GM19043 (cell line): ENCODE data around the gene MKX.
"Not testable (repeated sequence)": the region's sequence is repeated elsewhere in the genome, so short reads cannot be mapped to it uniquely, and the experiment has no call there.

Source experiments
- ATAC-seq: cut with Tn5 transposase; IDR thresholded peaks from one replicate; pipeline ENCODE4 v1.9.1; 2021; ENCODE audit warnings: low read depth; ENCODE audit not compliant: unreplicated experiment

MKX gene

GRCh38 chr10:27698961-27699360 is 46.7 kb downstream of the MKX start:
- ATAC-seq = no peak

DNA sequence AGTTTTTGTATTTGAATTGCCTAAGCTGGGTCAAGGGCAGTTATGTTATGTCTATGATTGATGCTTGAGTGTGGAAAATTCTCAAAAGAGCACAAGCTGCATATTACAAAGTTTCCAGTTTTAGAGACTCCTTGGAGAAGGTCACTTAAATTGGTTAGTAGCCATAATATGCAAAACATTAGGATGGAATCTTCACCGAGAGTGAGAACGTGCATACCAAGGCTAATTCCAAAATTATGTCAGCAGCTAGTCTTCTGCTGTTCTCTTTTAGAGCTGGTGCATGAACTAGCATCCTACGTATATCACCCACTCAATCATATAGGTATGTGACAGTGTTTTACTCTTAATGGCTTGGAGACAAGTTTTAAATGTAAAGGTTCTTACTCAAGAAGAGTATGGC is 49.2 kb downstream of the MKX start:
- ATAC-seq = no peak

- no peak for ATAC-seq
These were observed 49.9 kb downstream of the MKX start for GRCh38 chr10:27695706-27696105.

- no peak for ATAC-seq
These were observed 50.5 kb downstream of the MKX start for GRCh38 chr10:27695088-27695487.

GRCh38 chr10:27692663-27693062 is 53.0 kb downstream of the MKX start:
- ATAC-seq = no peak

DNA sequence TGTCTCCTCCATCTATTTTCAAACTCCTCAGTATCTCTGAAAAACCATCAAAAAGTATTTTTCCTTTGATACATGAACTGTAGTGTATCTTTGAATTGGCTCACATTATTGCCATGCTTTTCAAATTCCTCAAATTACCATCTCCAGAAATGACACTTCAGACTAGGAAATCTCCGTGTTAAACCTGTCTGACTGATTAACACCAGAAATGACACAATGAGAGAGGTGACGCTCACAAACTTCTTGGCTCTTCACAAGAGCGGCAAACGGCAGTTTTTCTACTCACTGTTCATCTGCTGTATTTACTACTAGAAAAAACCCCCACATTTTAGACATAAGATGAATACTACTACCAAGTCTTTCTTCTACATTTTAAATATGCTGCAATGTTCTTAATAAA is 56.6 kb downstream of the MKX start:
- ATAC-seq = no peak

DNA sequence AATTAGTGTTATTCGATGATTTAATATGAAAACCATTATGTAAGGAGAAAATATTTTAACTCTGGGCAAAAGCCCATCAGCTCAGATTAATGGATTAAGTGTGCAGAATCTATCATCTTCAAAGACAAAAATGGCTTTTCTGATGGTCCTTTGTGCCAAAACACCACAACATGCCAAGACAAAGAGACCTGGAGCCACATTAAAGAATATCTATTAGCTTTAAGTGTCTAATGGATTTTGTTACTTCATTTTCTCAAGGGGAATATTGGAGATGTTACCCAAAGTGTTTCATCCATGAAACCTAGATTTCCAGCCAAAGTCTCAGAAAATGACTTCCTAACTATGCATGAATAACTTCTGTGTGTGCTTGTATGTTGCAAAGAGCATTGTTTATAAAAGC is 57.3 kb downstream of the MKX start:
- ATAC-seq = no peak

DNA sequence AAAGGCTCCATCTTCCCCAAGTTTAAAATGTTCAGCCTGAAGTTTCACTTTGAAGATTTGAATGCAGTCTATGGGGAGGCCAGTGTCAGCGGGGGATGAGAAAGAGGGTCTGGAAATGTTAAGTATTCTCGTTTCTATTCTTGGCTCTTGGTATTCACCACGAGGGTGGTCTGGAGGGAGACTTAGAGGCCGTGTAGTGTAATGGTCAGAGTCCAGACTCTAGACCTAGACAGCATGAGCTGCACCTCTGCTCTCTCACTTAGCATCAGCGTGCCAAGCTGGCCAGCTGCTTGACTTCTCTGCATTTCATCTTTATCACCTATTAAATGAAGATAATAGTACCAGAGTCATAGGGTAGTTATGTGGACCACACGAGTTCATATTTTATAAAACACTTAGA is 57.9 kb downstream of the MKX start:
- no peak for ATAC-seq

DNA sequence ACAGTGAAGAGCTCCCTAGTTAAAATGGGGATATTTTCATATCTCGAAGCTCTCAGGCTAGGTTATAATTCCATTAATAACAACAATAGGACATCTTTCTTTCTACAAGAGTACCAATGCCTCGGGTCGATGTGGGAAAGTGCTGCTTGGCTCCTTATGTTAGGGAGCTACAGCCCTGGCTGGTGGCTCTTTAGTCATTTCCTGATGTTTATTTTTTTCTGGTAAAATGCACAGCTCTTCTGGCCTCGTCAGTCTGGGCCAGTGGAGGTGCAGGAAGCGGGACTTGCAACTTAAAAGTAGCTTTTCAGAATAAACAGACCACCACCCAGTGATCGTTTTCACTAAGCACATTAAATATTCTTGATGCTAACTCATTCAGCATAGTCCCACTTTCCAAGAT is 58.3 kb downstream of the MKX start:
- ATAC-seq = no peak

- no peak for ATAC-seq
These were observed 59.9 kb downstream of the MKX start for GRCh38 chr10:27685681-27686080.

- no peak for ATAC-seq
These were observed 62.4 kb downstream of the MKX start for GRCh38 chr10:27683226-27683625.

DNA sequence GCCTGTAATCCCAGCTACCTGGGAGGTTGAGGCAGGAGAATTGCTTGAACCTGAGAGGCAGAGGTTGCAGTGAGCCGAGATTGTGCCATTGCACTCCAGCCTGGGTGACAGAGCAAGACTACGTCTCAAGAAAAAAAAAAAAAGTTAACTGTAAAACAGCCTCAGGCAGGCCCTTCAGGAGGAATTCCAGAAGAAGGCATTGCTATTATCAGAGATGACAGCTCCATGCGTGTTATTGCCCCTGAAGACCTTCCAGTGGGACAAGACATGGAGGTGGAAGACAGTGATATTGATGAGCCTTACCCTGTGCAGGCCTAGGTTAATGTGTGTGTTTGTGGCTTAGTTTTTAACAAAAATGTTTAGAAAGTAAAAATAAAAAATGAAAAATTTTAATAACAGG is 63.8 kb downstream of the MKX start:
- not testable (repeated sequence) for ATAC-seq

DNA sequence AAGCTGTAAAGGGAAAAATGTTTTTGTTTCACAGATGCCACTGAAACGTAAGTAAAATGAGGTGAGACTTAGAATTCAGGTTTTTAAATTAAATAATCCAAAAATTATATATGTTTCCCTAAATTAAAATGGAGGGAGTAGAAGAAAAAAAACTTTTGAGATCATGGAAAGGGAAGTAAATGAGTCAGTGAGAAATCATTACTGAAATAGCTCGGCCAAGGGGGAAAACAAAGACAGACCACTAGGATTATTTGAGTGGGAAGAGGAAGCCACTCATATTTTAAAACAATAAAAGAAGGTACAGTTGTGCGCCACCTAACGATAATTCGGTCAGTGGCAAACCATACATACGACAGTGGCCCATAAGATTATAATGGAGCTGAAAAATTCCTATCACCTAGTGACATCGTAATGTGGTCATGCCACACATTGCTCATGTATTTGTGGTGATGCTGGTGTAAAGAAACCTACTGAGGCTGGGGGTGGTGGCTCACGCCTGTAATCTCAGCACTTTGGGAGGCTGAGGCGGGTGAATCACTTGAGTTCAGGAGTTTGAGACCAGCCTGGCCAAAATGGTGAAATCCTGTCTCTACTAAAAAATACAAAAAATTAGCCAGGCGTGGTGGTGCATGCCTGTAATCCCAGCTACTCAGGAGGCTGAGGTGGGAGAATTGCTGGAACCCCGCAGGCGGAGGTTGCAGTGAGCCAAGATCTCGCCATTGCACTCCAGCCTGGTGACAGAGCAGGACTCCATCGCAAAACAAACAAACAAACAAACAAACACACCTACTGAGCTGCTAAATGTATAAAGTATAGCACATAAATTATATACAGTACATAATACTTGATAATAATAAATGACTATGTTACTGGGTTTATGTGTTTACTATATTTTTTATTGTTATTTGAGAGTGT is 64.7 kb downstream of the MKX start:
- ATAC-seq = no peak

GRCh38 chr10:27680006-27680557 is 65.5 kb downstream of the MKX start:
- no peak for ATAC-seq

- no peak for ATAC-seq
These were observed 66.2 kb downstream of the MKX start for GRCh38 chr10:27679369-27679912.

DNA sequence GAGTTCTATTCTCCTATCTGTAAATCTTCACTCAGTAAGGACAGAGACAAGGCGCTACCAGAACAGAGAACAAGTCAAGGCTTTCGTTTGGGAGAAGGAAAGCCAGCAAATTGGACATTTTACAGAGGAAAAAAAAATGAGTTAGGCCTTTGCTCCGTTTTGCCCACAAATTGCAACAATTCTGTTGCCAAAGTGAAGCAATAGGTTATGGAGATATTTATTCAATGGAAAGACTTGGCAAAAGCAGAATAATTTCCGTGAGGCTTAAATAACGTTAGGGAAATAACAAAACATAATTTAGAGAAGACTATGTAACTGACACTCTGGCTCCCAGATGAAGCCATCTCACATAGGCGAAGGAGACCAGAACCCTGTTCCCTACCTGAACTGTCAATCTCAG is 67.5 kb downstream of the MKX start:
- no peak for ATAC-seq

DNA sequence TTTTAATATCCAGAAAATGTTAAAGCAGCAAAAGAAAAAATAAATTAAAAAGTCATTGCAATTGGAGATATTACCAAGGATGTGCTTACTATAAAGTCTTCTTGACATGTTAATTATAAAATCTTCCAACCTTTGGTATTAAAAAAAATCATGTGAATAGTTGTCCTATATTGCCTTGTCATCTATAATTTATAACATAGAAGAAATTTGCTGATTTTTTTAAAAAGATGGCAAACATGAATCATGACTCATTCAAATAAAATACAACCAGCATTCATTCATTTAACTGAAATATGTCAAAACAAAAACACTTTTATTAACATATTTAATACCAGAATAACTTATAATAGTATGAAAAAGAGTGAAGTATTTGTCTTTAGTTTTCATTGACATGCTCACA is 72.6 kb downstream of the MKX start:
- ATAC-seq = no peak

DNA sequence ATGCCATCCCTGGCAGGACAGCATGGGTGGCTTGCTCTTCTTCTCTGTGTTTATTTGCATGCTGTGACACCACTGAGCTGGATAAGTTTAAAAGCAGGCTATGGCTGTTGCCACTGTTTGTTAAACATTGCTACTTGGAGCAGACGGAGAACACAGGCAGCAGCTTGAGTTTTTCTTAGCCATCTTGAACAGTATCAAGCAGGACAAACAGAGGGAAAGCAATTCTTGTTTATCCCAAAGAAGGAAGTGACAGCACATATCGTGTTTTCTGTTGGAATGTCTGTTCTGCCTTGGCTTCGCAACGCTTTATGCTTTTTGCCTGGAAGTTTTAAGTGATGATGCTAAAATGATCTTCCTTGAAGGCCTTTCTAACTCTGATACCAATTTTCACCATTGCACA is 73.8 kb downstream of the MKX start:
- no peak for ATAC-seq

GRCh38 chr10:27664461-27664860 is 81.2 kb downstream of the MKX start:
- ATAC-seq = no peak

DNA sequence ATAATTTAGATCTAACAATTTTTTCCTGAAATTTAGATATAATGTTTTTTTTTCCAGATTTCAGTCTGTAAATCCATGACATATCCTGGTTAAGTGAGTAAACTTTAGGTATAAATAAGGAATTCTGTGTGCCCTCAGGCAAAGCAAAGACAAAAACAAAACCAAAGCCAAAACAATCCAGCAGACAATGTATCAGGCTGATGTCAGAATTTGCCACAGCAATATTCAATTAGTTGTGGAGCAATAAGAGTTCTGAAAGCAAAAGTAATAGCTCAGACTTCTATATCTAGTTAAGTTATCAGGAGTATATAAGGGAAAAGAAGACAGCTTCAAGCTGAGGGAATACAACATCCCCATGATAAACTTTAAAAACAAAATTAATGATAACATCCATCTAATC is 82.0 kb downstream of the MKX start:
- ATAC-seq = no peak

GRCh38 chr10:27661514-27662286 is 83.9 kb downstream of the MKX start:
- ATAC-seq = no peak
